Left ventricle myocardium inferior (tissue), 1 donor: Measurements from ENCODE around the gene PPCS. TPM values are rescaled to one million over a fixed set of nuclear protein-coding genes. Genes with fewer than 3 reads are reported as not detected.
A peak's percentile ranks its signal among the peaks of the same experiment; 100 is the strongest.

Experiments
- DNase-seq: peaks from one replicate; pipeline ENCODE4 v3.0.0-alpha.2; 2020
- H3K27ac ChIP-seq: fragments of 200-600 bp; replicated peaks from 2 replicates; pipeline ENCODE4 v1.8.0; 2021
- H3K27me3 ChIP-seq: fragments of 200-600 bp; 2 replicates; pipeline ENCODE4 v1.8.0; 2021; ENCODE audit warnings: low read depth
- H3K36me3 ChIP-seq: fragments of 200-600 bp; 2 replicates; pipeline ENCODE4 v1.8.0; 2021
- H3K4me1 ChIP-seq: fragments of 200-600 bp; 2 replicates; pipeline ENCODE4 v1.8.0; 2021
- H3K4me3 ChIP-seq: fragments of 200-600 bp; 2 replicates; pipeline ENCODE4 v1.8.0; 2021; ENCODE audit warnings: mild to moderate bottlenecking, moderate library complexity
- H3K9me3 ChIP-seq: fragments of 200-600 bp; replicated peaks from 2 replicates; pipeline ENCODE4 v1.8.0; 2021
- intact Hi-C: fragments of 100-400 bp; cut with micrococcal nuclease; formaldehyde crosslinking; loops from one replicate; pipeline ENCODE4 v1.11.0; 2022
- total RNA-seq: library from RNA; stranded (reverse); fragmentation: NEBNext Ultra II Directional; extraction: Animal tissue kit (Norgen Biotek cat#: 25700); gene quantifications from one replicate; pipeline ENCODE4 v1.2.1, GENCODE V29; 2021
- TF ChIP-seq, protein P1 (sequence below): fragments of 200-600 bp; IDR thresholded peaks from 2 replicates; pipeline ENCODE4 v1.8.0; 2021; ENCODE audit warnings: antibody characterized with exemption, mild to moderate bottlenecking, borderline replicate concordance
- donor health status: DM: no; HTN: yes; CAD: no; lungs with severe emphysema.

Gene PPCS
- total RNA-seq, 1 donor from 2014 or later, result 33.9 TPM

DNA sequence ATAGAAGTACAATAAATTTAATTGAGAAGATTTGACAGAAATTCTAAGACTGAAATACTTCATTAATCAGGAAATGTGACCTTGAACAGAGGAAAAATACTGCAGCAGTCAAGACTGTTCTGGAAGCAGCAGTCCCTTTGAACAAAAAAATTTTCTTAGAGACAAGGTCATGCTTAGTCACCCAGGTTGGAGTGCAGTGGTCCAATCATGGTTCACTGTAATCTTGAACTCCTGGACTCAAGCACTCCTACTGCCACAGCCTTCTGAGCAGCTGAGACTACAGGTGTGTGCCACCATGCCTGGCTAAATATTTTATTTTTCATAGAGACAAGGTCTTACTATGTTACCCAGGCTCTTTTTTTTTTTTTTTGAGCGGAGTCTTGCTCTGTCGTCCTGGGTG lies 4.9 kb downstream of the PPCS start:
- TF ChIP-seq, protein P1, sequence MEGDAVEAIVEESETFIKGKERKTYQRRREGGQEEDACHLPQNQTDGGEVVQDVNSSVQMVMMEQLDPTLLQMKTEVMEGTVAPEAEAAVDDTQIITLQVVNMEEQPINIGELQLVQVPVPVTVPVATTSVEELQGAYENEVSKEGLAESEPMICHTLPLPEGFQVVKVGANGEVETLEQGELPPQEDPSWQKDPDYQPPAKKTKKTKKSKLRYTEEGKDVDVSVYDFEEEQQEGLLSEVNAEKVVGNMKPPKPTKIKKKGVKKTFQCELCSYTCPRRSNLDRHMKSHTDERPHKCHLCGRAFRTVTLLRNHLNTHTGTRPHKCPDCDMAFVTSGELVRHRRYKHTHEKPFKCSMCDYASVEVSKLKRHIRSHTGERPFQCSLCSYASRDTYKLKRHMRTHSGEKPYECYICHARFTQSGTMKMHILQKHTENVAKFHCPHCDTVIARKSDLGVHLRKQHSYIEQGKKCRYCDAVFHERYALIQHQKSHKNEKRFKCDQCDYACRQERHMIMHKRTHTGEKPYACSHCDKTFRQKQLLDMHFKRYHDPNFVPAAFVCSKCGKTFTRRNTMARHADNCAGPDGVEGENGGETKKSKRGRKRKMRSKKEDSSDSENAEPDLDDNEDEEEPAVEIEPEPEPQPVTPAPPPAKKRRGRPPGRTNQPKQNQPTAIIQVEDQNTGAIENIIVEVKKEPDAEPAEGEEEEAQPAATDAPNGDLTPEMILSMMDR, result no peak
- Histone ChIP-seq H3K9me3 (no peaks in the 10 kb centered on the region), H3K4me3 (no peak overlapping the region), H3K4me1 (peaks cover 37% of the 10 kb centered on the region), H3K36me3 (peaks cover 22% of the 10 kb centered on the region), H3K27me3 (no peaks in the 10 kb centered on the region), H3K27ac (no peak overlapping the region)
- no peak for DNase-seq
- intact Hi-C loops, result no loop called here

DNA sequence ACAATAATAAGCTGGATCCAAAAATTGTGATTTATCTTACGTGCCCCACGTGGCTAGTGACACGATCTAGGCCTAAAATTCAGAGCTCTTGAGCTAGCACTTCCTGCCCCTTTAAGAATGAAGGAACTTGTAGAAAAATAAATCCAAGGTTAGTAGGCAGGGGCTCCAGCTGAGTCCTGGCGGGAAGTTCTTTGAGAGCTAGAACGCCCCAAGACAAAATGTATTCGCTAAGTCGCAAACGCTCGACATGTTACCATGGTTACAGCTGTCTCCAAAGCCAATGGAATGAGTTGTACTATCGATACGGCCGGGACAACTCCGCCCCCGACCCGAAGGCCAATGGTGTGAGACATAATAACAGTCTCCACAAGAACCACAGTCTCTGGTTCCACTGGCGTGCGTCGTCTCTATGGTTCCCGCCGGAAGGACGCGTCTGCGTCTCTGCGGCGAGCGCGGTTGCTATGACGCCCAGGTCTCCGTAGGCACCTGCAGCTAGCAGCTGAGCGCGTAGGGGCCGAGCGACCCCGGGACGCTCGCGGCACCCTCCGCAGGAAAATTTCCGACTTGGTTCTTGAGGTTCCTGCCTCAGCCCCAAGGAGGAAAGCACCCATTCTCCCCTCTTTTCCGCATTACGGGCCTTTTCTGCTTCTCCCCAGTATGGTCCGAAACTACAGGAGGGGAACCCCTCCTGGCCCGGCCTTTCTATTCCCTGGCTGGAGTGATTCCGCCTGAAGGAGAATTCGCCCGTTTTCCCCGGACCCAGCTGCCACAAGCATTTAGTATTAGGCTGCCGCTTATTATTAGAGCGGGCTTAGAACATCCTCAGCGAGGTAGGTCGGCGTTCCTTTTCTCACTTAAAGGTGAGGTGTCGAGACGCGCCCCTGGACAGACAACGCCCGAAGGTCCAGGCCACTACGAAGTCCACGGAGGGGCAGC lies 6.8 kb downstream of the PPCS start, which contains the start of gene CCDC30:
CCDC30 (plus strand) TSS at position 459 of the 936 bp plus-strand sequence. CDS start 17,266 bp downstream, outside the sequence.
- H3K27me3 ChIP-seq, result no peaks in the 10 kb centered on the region
- H3K36me3 ChIP-seq, result peaks cover 22% of the 10 kb centered on the region
- no peaks in the 10 kb centered on the region for H3K9me3 ChIP-seq
- intact Hi-C loops, result no loop called here
- peak; percentile 94 for DNase-seq
- TF ChIP-seq, protein P1, result no peak
- H3K27ac ChIP-seq, result peak within 1 kb of the TSS; percentile 25
- peaks cover 18% of the 10 kb centered on the region for H3K4me1 ChIP-seq
- H3K4me3 ChIP-seq, result peak within 1 kb of the TSS; percentile 80

DNA sequence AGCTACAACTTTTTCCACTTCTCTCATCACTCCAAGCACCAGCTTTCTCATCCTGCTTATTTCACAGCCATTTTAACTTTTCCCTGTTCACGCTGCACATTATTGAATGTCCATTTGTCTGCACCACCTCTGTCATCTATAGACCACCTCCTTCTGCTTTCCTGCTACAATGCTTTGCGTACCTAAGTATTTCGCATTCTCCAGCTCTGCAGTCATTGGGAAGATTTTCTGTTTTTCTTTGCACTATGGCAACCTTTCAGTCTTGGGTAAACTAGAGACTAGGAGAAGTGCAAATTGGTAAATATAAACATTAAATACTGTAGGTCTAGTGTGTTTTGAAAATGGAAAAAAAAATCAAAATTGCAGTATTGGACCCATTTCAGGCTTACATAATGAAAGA lies 7.6 kb downstream of the PPCS start:
- H3K9me3 ChIP-seq, result no peaks in the 10 kb centered on the region
- no peak for DNase-seq
- no peak overlapping the region for H3K27ac ChIP-seq
- peak overlapping the region; percentile 80 for H3K4me3 ChIP-seq
- no peaks in the 10 kb centered on the region for H3K27me3 ChIP-seq
- H3K4me1 ChIP-seq, result peaks cover 16% of the 10 kb centered on the region
- peaks cover 20% of the 10 kb centered on the region for H3K36me3 ChIP-seq
- TF ChIP-seq, protein P1, result no peak
- intact Hi-C loops, result no loop called here

DNA sequence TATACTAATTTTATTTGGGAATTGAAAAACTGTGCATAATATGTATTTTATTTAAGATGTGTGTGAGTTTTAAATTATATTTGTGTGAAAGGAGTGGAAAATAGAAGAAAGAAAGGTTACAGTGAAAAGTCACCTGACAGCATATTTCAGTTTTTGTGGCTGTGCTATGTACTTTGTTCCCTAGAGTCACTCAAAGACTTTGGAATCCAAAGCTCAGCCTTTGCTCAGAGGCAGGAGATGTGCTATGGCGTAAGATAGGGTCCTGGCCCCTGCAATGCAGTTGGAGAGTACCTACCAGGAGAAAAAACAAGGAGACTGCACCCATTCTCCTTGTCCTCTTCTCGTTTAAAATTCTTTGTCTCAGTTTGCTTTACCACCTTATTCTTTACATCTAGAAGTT lies 9.7 kb downstream of the PPCS start:
- Histone ChIP-seq H3K9me3 (no peaks in the 10 kb centered on the region), H3K4me3 (no peak overlapping the region), H3K4me1 (peaks cover 16% of the 10 kb centered on the region), H3K27me3 (no peaks in the 10 kb centered on the region), H3K27ac (no peak overlapping the region), H3K36me3 (peaks cover 3% of the 10 kb centered on the region)
- intact Hi-C loops, result no loop called here
- DNase-seq, result no peak
- TF ChIP-seq, protein P1, result no peak

DNA sequence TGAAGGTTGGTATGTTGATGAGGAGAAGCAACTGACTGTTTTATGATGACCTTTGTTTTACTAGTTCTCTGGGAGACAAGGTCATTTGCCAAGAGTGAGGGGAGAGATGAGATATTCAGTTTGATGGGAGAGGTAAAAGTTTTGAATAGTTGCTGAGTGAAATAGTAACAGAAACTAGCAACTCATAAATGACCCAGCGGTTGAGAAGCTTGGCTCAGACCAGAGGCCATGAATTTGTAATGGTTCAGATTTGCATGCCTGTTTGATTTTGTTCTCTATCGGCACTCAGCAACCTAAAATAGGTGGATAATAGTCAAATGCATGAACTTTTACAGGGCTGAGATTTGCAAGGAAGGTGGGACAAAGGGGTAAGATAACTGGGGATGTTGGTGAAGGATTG lies 13.4 kb downstream of the PPCS start:
- H3K36me3 ChIP-seq, result no peaks in the 10 kb centered on the region
- H3K27ac ChIP-seq, result no peak overlapping the region
- DNase-seq, result no peak
- H3K4me3 ChIP-seq, result no peak overlapping the region
- TF ChIP-seq, protein P1, result no peak
- H3K4me1 ChIP-seq, result no peaks in the 10 kb centered on the region
- no peaks in the 10 kb centered on the region for H3K9me3 ChIP-seq
- intact Hi-C loops, result no loop called here
- no peaks in the 10 kb centered on the region for H3K27me3 ChIP-seq
